Smooth muscle cell (in vitro differentiated cells): Measurements from ENCODE around the gene DDB1. TPM values are rescaled to one million over a fixed set of nuclear protein-coding genes. Genes with fewer than 3 reads are reported as not detected.
"Not testable (repeated sequence)": the region's sequence is repeated elsewhere in the genome, so short reads cannot be mapped to it uniquely, and the experiment has no call there.

Experiments
- DNase-seq: peaks from one replicate; lab custom pipeline; 2025; ENCODE audit not compliant: unreplicated experiment; lab: John Stamatoyannopoulos, UW
- H2AFZ ChIP-seq: fragments of 200-600 bp; sonication (generic); 2 replicates; pipeline ENCODE4 v1.6.0; 2016; ENCODE audit warnings: antibody characterized with exemption, low read depth, mild to moderate bottlenecking
- H3F3A ChIP-seq: fragments of 200-600 bp; sonication (generic); 2 replicates; pipeline ENCODE4 v1.6.0; 2017; ENCODE audit warnings: antibody characterized with exemption, low read depth
- H3K27ac ChIP-seq: fragments of 200-600 bp; sonication (generic); 2 replicates; pipeline ENCODE4 v1.5.1; 2016; ENCODE audit warnings: low read depth, mild to moderate bottlenecking
- H3K27me3 ChIP-seq: fragments of 200-600 bp; sonication (generic); 2 replicates; pipeline ENCODE4 v1.6.1; 2016; ENCODE audit warnings: low read depth, mild to moderate bottlenecking
- H3K36me3 ChIP-seq: fragments of 200-600 bp; sonication (generic); 2 replicates; pipeline ENCODE4 v1.5.1; 2016; ENCODE audit warnings: low read depth
- H3K4me1 ChIP-seq: fragments of 200-600 bp; sonication (generic); 2 replicates; pipeline ENCODE4 v1.5.1; 2016; ENCODE audit warnings: low read depth
- H3K4me2 ChIP-seq: fragments of 200-600 bp; sonication (generic); 2 replicates; pipeline ENCODE4 v1.6.0; 2016; ENCODE audit warnings: mild to moderate bottlenecking
- H3K4me3 ChIP-seq: fragments of 200-600 bp; sonication (generic); 2 replicates; pipeline ENCODE4 v1.5.1; 2016; ENCODE audit warnings: mild to moderate bottlenecking
- H3K79me2 ChIP-seq: fragments of 200-600 bp; sonication (generic); 2 replicates; pipeline ENCODE4 v1.6.0; 2016; ENCODE audit warnings: low read depth, mild to moderate bottlenecking
- H3K9ac ChIP-seq: fragments of 200-600 bp; sonication (generic); 2 replicates; pipeline ENCODE4 v1.6.0; 2016; ENCODE audit warnings: low read depth
- H3K9me3 ChIP-seq: fragments of 200-600 bp; sonication (generic); replicated peaks from 2 replicates; pipeline ENCODE4 v1.5.1; 2016; ENCODE audit warnings: low read depth
- H4K20me1 ChIP-seq: fragments of 200-600 bp; sonication (generic); 2 replicates; pipeline ENCODE4 v1.6.0; 2016; ENCODE audit warnings: low read depth
- WGBS: methylation state at CpG from one replicate; pipeline ENCODE4 v1.1.7; 2016; ENCODE audit warnings: low lambda C conversion rate; 5-methylcytosine and 5-hydroxymethylcytosine counted together
- polyA plus RNA-seq: library from polyadenylated mRNA; unstranded; fragments of >200 nt; fragmentation: Nextera tagmentation; extraction: Ambion mirVana; gene quantifications from 2 replicates; pipeline ENCODE4 v1.2.1, GENCODE V29; 2016
- total RNA-seq: library from RNA; depleted of rRNA; stranded (reverse); fragments of >200 nt; gene quantifications from 2 replicates; pipeline ENCODE4 v1.2.3, GENCODE V29; 2014
- TF ChIP-seq, protein P1 (sequence below): fragments of 200-600 bp; sonication (generic); IDR thresholded peaks from 2 replicates; pipeline ENCODE4 v1.5.1; 2017; ENCODE audit warnings: borderline replicate concordance, mild to moderate bottlenecking, antibody characterized with exemption; ENCODE audit not compliant: insufficient read depth, poor library complexity, severe bottlenecking

The DDB1 gene
- total and polyA plus RNA-seq, 2 experiments from 2014 or later = 143 to 150 TPM

DNA sequence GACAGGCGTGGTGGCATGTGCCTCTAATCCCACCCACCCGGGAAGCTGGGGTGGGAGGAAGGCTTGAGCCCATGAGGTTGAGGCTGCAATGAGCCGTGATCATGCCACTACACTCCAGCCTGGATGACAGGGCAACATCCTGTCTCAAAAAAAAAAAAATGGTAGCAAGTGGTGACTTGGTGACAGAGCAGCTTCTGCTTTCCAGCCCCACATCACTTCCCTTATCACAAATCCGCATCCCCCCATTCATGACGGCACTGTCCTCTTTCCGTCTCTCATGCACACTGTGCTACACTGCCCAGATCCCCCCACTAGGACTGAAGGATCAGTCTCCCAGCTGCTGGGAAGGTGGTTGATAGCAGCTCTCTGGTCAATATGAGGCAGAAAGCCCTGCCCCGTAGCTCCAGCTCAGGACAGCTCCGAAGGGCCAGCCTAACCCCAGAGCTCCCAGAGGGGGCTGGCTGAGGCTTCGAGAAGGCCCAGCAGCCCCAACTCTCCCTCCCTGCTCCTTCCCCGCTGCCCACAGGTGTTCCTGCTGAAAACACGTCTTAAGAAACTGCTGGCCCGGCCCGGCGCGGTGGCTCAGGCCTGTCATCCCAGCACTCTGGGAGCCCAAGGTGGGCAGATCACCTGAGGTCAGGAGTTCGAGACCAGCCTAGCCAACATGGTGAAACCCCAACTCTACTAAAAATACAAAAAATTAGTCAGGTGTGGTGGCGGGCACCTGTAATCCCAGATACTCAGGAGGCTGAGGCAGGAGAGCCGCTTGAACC is 76.0 kb downstream of the DDB1 start:
- Histone ChIP-seq H3K79me2 (no peaks in the 10 kb centered on the region), H3K9ac (no peak overlapping the region), H2AFZ (no peak overlapping the region), H3K4me3 (no peak overlapping the region), H3K4me2 (no peak overlapping the region), H3K9me3 (no peaks in the 10 kb centered on the region), H3K27me3 (no peaks in the 10 kb centered on the region), H3K4me1 (no peaks in the 10 kb centered on the region), H4K20me1 (no peaks in the 10 kb centered on the region), H3K36me3 (no peaks in the 10 kb centered on the region), H3F3A (no peaks in the 10 kb centered on the region), H3K27ac (no peak overlapping the region)
- no peak for DNase-seq
- TF ChIP-seq, protein P1, sequence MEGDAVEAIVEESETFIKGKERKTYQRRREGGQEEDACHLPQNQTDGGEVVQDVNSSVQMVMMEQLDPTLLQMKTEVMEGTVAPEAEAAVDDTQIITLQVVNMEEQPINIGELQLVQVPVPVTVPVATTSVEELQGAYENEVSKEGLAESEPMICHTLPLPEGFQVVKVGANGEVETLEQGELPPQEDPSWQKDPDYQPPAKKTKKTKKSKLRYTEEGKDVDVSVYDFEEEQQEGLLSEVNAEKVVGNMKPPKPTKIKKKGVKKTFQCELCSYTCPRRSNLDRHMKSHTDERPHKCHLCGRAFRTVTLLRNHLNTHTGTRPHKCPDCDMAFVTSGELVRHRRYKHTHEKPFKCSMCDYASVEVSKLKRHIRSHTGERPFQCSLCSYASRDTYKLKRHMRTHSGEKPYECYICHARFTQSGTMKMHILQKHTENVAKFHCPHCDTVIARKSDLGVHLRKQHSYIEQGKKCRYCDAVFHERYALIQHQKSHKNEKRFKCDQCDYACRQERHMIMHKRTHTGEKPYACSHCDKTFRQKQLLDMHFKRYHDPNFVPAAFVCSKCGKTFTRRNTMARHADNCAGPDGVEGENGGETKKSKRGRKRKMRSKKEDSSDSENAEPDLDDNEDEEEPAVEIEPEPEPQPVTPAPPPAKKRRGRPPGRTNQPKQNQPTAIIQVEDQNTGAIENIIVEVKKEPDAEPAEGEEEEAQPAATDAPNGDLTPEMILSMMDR = no peak
- WGBS = 91% methylated on average over 18 of the region's 18 CpGs

DNA sequence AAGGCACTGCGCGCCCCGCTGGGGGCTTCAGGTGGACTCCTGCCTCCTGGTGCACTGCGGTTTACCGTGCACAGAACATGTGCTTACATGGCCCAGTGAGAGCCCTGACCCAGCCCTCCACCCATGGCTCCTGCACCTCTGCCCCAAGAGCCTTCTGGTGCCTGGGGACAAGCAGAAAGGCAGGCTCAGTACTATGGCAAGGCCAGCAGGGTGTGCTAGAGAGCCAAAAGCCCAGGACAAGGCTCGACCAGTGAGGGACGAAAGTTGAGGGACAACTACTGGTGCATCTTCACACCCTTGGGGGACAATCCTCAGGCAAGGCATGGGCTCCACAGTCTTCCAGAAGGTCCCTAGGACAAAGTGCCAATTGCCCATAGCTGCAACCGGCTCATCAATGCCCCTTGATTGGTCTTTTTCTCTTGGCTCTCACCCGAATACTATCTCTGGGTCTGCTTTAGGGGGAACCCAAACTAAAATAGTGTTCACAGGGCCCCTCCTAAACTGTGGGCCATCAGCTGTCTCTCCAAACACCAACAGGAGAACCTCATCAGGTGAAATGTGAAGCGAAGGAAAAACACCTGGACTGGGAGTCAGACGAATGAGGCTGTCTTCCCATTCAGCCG is 78.4 kb downstream of the DDB1 start:
- H3K9ac ChIP-seq = no peak overlapping the region
- no peaks in the 10 kb centered on the region for H3K27me3 ChIP-seq
- no peaks in the 10 kb centered on the region for H3K36me3 ChIP-seq
- H3K79me2 ChIP-seq = no peaks in the 10 kb centered on the region
- H4K20me1 ChIP-seq = no peaks in the 10 kb centered on the region
- TF ChIP-seq, protein P1 = peak; percentile 74
- peak; percentile 7 for DNase-seq
- H3K4me2 ChIP-seq = no peak overlapping the region
- H3K27ac ChIP-seq = no peak overlapping the region
- WGBS = 56% methylated on average over 12 of the region's 12 CpGs
- H3K9me3 ChIP-seq = no peaks in the 10 kb centered on the region
- no peak overlapping the region for H2AFZ ChIP-seq
- no peaks in the 10 kb centered on the region for H3K4me1 ChIP-seq
- H3F3A ChIP-seq = no peaks in the 10 kb centered on the region
- H3K4me3 ChIP-seq = no peak overlapping the region

DNA sequence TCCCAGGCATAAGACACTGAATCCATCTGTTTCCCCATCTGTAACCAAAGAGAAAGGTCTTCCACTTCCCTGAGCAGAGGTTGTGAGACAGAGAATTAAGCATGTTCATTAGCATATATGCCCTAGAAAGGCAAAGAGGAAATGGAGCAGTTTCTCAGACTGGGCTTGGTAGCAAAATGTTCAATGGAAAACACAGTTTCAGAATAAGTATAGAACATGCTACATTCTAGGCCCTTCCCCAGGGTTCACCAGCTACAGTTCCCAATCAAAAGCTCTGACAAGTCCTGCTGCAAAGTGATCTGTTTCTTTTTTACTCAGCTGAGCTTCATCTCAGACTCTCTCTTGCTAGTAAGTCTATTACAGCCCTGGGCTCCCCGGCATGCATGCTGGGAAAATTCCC is 80.6 kb downstream of the DDB1 start:
- 80% methylated on average over 1 of the region's 1 CpG for WGBS
- not testable (repeated sequence) for H3K9me3 ChIP-seq, H3K9ac ChIP-seq, H4K20me1 ChIP-seq, H3K79me2 ChIP-seq, H3K27me3 ChIP-seq, H3K4me2 ChIP-seq, H3F3A ChIP-seq, H3K4me3 ChIP-seq, H3K4me1 ChIP-seq, H3K36me3 ChIP-seq, DNase-seq, H3K27ac ChIP-seq, H2AFZ ChIP-seq

GRCh38 chr11:61250796-61251765 is 81.8 kb downstream of the DDB1 start:
- not testable (repeated sequence) for H3K9me3 ChIP-seq, H3K27ac ChIP-seq, H3K36me3 ChIP-seq, H3K27me3 ChIP-seq, H2AFZ ChIP-seq, H3K4me3 ChIP-seq, H3K4me2 ChIP-seq, DNase-seq, H3K79me2 ChIP-seq, H3F3A ChIP-seq, H3K9ac ChIP-seq, H3K4me1 ChIP-seq, H4K20me1 ChIP-seq
- WGBS = 90% methylated on average over 20 of the region's 20 CpGs

Other genes starting within 250 kb of the DDB1 start
- gene CD5, start 230.6 kb downstream of the DDB1 start, total RNA-seq = not detected in 2 replicates
- 0.10 and 0.72 TPM in 2 replicates for gene CD5, start 230.6 kb downstream of the DDB1 start, polyA plus RNA-seq
- gene VPS37C, start 171.7 kb downstream of the DDB1 start, total RNA-seq = 8.8 and 13.6 TPM in 2 replicates
- 15.4 and 22.4 TPM in 2 replicates for gene VPS37C, start 171.7 kb downstream of the DDB1 start, polyA plus RNA-seq
- not detected in 2 replicates for gene PGA3, start 129.6 kb downstream of the DDB1 start, total RNA-seq
- not detected in 2 replicates for gene PGA3, start 129.6 kb downstream of the DDB1 start, polyA plus RNA-seq
- not detected in 2 replicates for gene PGA4, start 110.8 kb downstream of the DDB1 start, total RNA-seq
- not detected in 2 replicates for gene PGA4, start 110.8 kb downstream of the DDB1 start, polyA plus RNA-seq
- gene PGA5, start 91.9 kb downstream of the DDB1 start, total RNA-seq = not detected in 2 replicates
- 0.17 TPM in 1 of 2 replicates, not detected in the other for gene PGA5, start 91.9 kb downstream of the DDB1 start, polyA plus RNA-seq
- gene VWCE, start 37.8 kb downstream of the DDB1 start, total RNA-seq = 0.49 and 1.5 TPM in 2 replicates
- 2.4 and 4.1 TPM in 2 replicates for gene VWCE, start 37.8 kb downstream of the DDB1 start, polyA plus RNA-seq
- gene TKFC, start 123 bp upstream of the DDB1 start, total RNA-seq = 18.1 and 24.3 TPM in 2 replicates
- 47.0 and 49.8 TPM in 2 replicates for gene TKFC, start 123 bp upstream of the DDB1 start, polyA plus RNA-seq
- 19.1 and 23.9 TPM in 2 replicates for gene CYB561A3, start 28.8 kb upstream of the DDB1 start, total RNA-seq
- gene CYB561A3, start 28.8 kb upstream of the DDB1 start, polyA plus RNA-seq = 23.7 and 25.1 TPM in 2 replicates
- 34.6 and 44.2 TPM in 2 replicates for gene TMEM138, start 29.3 kb upstream of the DDB1 start, total RNA-seq
- 51.4 and 54.6 TPM in 2 replicates for gene TMEM138, start 29.3 kb upstream of the DDB1 start, polyA plus RNA-seq
- 31.5 and 39.5 TPM in 2 replicates for gene TMEM216, start 59.5 kb upstream of the DDB1 start, total RNA-seq
- 27.2 and 27.5 TPM in 2 replicates for gene TMEM216, start 59.5 kb upstream of the DDB1 start, polyA plus RNA-seq
- 29.5 and 35.1 TPM in 2 replicates for gene CPSF7, start 96.9 kb upstream of the DDB1 start, total RNA-seq
- 26.2 and 26.6 TPM in 2 replicates for gene CPSF7, start 96.9 kb upstream of the DDB1 start, polyA plus RNA-seq
- 23.2 and 25.0 TPM in 2 replicates for gene SDHAF2, start 97.0 kb upstream of the DDB1 start, total RNA-seq
- gene SDHAF2, start 97.0 kb upstream of the DDB1 start, polyA plus RNA-seq = 47.1 and 56.3 TPM in 2 replicates
- gene LRRC10B, start 175.6 kb upstream of the DDB1 start, total RNA-seq = 0.99 and 2.2 TPM in 2 replicates
- 0.11 and 1.9 TPM in 2 replicates for gene LRRC10B, start 175.6 kb upstream of the DDB1 start, polyA plus RNA-seq
- 3.7 and 4.0 TPM in 2 replicates for gene SYT7, start 248.0 kb upstream of the DDB1 start, total RNA-seq
- gene SYT7, start 248.0 kb upstream of the DDB1 start, polyA plus RNA-seq = 0.79 and 4.8 TPM in 2 replicates